HUES64 (cell line): Measurements from ENCODE around the gene DOCK4.

Experiments
- H3K27ac ChIP-seq: 2 replicates; pipeline ENCODE4 v1.7.0; 2013; ENCODE audit warnings: low read depth, low read length, inconsistent platforms
- H3K27me3 ChIP-seq: 2 replicates; pipeline ENCODE4 v1.6.1; 2013; ENCODE audit warnings: mild to moderate bottlenecking, low read length; ENCODE audit not compliant: insufficient read depth
- H3K36me3 ChIP-seq: 2 replicates; pipeline ENCODE4 v1.6.1; 2013; ENCODE audit warnings: mild to moderate bottlenecking, low read length; ENCODE audit not compliant: insufficient read depth
- H3K4me1 ChIP-seq: 2 replicates; pipeline ENCODE4 v1.6.1; 2013; ENCODE audit warnings: mild to moderate bottlenecking, low read length, moderate library complexity; ENCODE audit not compliant: insufficient read depth
- H3K4me3 ChIP-seq: 2 replicates; pipeline ENCODE4 v1.5.1; 2013; ENCODE audit warnings: mild to moderate bottlenecking, low read length, moderate library complexity
- H3K9ac ChIP-seq: 2 replicates; pipeline ENCODE4 v1.6.1; 2013; ENCODE audit warnings: mild to moderate bottlenecking, low read depth, low read length
- H3K9me3 ChIP-seq: 2 replicates; pipeline ENCODE4 v1.6.1; 2013; ENCODE audit warnings: low read depth, low read length; ENCODE audit not compliant: insufficient read depth
- WGBS: fragments of 150-250, 120-280 bp; methylation state at CpG from one replicate; pipeline ENCODE4 v1.1.7; 2013; ENCODE audit warnings: missing lambda C conversion rate; 5-methylcytosine and 5-hydroxymethylcytosine counted together

Gene DOCK4

DNA sequence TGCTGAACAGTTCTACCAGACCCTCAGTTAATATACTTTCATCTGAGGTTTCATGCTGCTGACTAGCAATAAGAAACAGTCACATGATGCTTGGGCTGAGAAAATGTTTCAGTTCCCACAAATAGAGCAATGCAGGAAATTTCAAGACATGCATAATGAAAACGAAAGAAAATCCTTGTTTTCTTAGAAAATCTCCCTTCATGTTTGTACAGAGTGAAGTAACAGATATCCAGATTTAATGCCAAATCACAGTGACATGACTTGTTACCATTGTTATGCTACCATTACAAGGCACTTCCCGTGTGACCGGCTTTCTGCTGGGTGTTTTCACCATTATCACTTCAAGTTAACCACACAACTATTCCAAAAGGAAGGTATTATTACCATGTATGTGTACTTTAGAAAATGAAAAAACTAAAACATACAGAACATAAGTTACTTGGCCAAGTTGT, 121.7 kb downstream of the DOCK4 start:
- H3K4me3 ChIP-seq, result no peak overlapping the region
- 95% methylated on average over 3 of the region's 3 CpGs for WGBS
- H3K27ac ChIP-seq, result no peak overlapping the region
- H3K9me3 ChIP-seq, result no peaks in the 10 kb centered on the region
- no peaks in the 10 kb centered on the region for H3K27me3 ChIP-seq
- H3K4me1 ChIP-seq, result peaks cover 21% of the 10 kb centered on the region
- H3K9ac ChIP-seq, result no peak overlapping the region
- H3K36me3 ChIP-seq, result no peaks in the 10 kb centered on the region

DNA sequence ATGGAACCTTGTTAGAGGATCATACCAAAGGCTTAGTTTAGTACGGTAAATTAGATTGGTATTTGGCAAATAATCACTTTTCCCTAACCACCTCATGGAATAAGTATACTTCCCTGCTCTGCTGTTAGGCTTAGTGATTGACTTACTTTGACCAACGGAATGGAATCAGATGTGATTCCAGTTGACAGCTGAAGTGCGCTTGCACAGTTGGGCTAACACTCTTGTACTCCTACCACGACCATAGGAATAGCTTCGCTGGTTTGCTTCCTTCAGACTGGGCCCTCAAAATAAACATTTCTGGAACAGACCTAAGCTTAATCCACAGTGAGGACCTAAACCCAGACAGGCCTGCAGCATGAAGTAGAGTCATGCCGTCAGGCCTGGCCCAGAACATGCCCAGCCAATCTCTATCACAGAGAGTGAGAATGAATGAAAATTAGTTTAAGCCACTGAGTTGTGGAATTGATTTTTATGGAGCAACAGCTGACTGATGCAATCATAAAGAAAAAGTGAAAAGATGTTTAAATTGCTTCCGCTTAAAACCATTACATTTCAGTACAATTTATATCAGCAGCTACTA, 122.3 kb downstream of the DOCK4 start:
- H3K27me3 ChIP-seq, result no peaks in the 10 kb centered on the region
- peaks cover 21% of the 10 kb centered on the region for H3K4me1 ChIP-seq
- no peak overlapping the region for H3K4me3 ChIP-seq
- H3K9ac ChIP-seq, result no peak overlapping the region
- WGBS, result 91% methylated on average over 5 of the region's 7 CpGs
- H3K36me3 ChIP-seq, result no peaks in the 10 kb centered on the region
- no peaks in the 10 kb centered on the region for H3K9me3 ChIP-seq
- H3K27ac ChIP-seq, result no peak overlapping the region

DNA sequence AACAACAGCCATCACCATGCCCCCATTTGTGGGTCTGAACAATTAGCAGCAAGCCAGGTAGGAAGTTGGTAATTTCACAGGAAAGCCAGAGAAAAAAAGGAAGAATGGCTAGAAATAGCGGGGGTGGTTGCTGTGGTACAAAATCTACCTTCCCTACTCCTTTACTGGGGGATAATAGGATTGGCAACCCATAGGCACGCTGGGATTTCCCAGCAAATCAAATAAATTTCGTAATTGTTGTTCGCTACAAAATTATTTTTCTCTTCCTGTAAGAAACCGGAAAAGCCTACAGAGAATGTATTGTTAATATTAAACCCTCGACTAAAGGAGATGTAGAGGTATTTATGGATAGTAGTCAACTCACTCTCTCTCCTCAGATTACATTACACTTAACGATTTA, 123.9 kb downstream of the DOCK4 start:
- 100% methylated on average over 4 of the region's 7 CpGs for WGBS
- no peak overlapping the region for H3K4me3 ChIP-seq
- H3K9me3 ChIP-seq, result no peaks in the 10 kb centered on the region
- H3K27me3 ChIP-seq, result no peaks in the 10 kb centered on the region
- no peak overlapping the region for H3K27ac ChIP-seq
- no peak overlapping the region for H3K9ac ChIP-seq
- peaks cover 21% of the 10 kb centered on the region for H3K4me1 ChIP-seq
- no peaks in the 10 kb centered on the region for H3K36me3 ChIP-seq

DNA sequence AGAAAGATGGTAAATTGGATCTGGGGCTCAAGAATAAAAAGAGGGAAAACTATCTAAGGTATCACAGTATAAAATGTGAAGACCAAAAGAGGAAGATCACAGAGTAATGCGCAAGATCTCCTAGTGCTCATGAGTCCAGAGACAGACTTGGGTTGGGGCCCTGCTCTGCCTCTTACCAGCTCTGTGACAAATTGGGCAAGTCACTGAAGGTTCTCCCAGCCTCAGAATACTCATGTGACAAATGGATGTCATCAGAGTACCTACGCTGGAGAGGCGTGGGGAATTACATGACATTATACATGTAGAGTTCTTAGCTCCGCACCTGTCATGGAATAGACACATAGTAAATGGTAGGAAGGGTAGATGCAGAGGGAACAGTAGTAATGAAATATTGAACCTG, 124.4 kb downstream of the DOCK4 start:
- 98% methylated on average over 4 of the region's 4 CpGs for WGBS
- H3K9ac ChIP-seq, result no peak overlapping the region
- H3K9me3 ChIP-seq, result no peaks in the 10 kb centered on the region
- no peaks in the 10 kb centered on the region for H3K36me3 ChIP-seq
- H3K4me3 ChIP-seq, result no peak overlapping the region
- H3K4me1 ChIP-seq, result peaks cover 21% of the 10 kb centered on the region
- no peaks in the 10 kb centered on the region for H3K27me3 ChIP-seq
- H3K27ac ChIP-seq, result no peak overlapping the region

DNA sequence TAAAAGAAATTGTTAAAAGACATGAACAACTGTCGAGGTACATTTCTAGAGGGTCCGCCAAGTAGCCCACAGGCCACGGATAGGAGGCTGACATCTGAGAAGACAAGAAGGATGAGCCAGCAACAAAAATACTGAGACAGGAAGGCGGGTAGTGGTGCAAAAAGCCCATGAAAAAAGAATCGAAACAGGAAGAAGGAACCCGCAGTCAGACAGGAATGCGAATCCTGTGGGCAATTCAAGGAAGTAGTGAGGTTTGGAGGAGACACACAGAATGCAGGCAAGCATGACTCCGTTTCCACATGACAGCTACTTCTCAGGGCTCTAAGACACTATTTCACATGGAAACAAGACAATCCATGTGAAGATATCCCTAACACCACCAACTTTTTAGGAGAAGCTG, 125.2 kb downstream of the DOCK4 start:
- Histone ChIP-seq H3K4me3 (no peak overlapping the region), H3K4me1 (peaks cover 21% of the 10 kb centered on the region), H3K9ac (no peak overlapping the region), H3K27me3 (no peaks in the 10 kb centered on the region), H3K36me3 (no peaks in the 10 kb centered on the region), H3K27ac (no peak overlapping the region), H3K9me3 (no peaks in the 10 kb centered on the region)
- WGBS, result 84% methylated on average over 8 of the region's 8 CpGs

DNA sequence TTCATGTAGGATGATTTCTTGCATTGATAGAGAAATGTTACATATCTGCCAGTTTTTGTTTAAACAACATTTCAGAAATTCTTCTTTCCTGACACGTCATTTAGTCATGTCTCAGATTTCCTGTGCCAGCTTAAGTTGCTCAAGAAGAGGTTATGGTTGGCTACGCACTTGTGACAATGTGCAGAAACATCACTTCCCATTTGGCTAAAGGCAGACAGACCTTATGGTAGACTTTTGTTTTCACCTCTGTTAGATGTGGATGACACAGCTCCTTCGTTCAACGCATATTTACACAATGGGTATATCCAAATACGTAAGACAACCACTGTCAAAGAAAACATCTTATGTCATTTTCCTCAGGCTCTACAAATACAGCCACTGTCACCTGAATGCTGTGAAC, 125.8 kb downstream of the DOCK4 start:
- Histone ChIP-seq H3K27me3 (no peaks in the 10 kb centered on the region), H3K27ac (no peak overlapping the region), H3K9me3 (no peaks in the 10 kb centered on the region), H3K4me3 (no peak overlapping the region), H3K36me3 (no peaks in the 10 kb centered on the region), H3K9ac (no peak overlapping the region), H3K4me1 (peaks cover 21% of the 10 kb centered on the region)
- 90% methylated on average over 5 of the region's 5 CpGs for WGBS

DNA sequence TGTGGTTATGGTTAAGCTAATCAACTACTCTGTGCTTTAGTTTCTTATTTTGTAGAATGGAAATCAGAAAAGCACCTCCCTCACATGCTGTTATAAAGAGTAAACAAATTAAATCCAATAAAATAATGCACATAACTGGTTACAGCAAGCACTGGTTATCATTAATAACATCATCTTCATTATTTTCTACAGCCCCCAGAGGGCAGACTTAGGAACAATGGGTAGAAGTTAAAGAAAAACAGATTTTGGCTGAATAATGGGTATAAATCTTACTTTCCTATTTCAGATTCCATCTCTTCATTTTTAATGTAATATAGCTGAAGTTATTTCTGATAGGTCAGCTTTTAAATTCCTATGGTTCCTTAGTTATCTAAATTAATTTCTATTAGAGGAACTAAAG, 126.5 kb downstream of the DOCK4 start:
- Histone ChIP-seq H3K27me3 (no peaks in the 10 kb centered on the region), H3K27ac (no peak overlapping the region), H3K36me3 (no peaks in the 10 kb centered on the region), H3K9ac (no peak overlapping the region), H3K4me3 (no peak overlapping the region), H3K4me1 (peaks cover 21% of the 10 kb centered on the region), H3K9me3 (no peaks in the 10 kb centered on the region)

DNA sequence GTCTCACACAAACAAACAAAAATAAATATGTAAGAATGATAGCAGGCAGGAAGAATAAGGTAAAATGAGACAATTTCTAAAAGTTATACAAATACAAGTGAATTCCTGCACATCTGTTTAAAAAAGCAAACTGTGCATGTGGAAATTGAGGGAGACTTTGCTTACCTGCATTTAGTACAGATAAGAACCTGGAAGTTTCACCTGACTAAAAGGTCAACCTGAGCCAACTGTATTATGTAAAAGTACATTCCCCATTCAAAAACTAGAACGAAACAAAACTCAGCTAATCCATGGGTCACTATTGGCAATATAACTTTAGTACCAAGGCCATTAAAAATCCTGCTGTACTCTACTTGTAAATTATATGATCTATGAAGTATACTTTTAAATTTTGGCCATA, 127.1 kb downstream of the DOCK4 start:
- Histone ChIP-seq H3K36me3 (no peaks in the 10 kb centered on the region), H3K9ac (no peak overlapping the region), H3K9me3 (no peaks in the 10 kb centered on the region), H3K4me1 (peaks cover 21% of the 10 kb centered on the region), H3K27ac (no peak overlapping the region), H3K4me3 (no peak overlapping the region), H3K27me3 (no peaks in the 10 kb centered on the region)
- WGBS, result 86% methylated on average over 1 of the region's 1 CpG

DNA sequence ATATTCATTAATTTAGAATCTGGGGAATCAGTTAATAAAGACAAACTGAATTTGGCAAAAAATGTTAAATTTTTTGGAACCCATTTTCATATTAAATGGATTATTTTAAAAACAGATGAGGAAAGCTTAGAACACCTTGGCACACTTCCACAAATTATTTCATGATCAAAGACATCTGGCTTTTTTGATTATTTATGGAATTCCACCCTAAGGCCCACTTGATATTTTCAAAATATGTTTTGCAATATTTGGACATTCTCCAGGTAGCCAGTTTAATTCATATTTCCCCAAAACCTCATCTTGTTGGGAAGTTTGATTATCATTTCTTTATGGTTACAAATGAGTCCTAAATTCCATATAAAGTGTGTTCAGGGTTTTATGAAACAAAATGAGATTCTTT, 129.9 kb downstream of the DOCK4 start:
- H3K4me3 ChIP-seq, result no peak overlapping the region
- H3K9ac ChIP-seq, result no peak overlapping the region
- H3K36me3 ChIP-seq, result no peaks in the 10 kb centered on the region
- H3K9me3 ChIP-seq, result no peaks in the 10 kb centered on the region
- H3K27me3 ChIP-seq, result no peaks in the 10 kb centered on the region
- H3K27ac ChIP-seq, result no peak overlapping the region
- H3K4me1 ChIP-seq, result peaks cover 11% of the 10 kb centered on the region

DNA sequence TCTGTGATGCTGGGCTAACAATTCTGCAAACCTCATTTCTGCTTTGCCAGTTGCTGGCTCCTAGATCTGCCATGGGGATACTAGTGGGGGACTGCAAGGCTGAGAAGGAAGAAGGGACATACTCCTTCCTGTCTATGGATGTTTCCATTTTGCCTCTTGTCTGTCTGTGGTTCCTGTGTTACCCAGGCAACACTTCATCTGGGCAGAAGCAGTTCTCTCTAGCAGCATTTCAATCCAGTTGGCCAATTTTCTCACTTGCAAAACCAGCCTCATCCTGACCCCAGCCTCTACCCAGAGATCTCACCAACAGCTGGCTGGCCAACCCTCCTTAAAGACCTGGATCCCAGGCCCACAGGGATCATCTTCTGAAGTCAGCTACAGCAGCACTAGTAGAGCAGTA, 131.7 kb downstream of the DOCK4 start:
- Histone ChIP-seq H3K27ac (no peak overlapping the region), H3K9ac (no peak overlapping the region), H3K27me3 (no peaks in the 10 kb centered on the region), H3K36me3 (no peaks in the 10 kb centered on the region), H3K4me3 (no peak overlapping the region), H3K4me1 (no peaks in the 10 kb centered on the region; the same call in 1 of the 2 replicates), H3K9me3 (no peaks in the 10 kb centered on the region)

DNA sequence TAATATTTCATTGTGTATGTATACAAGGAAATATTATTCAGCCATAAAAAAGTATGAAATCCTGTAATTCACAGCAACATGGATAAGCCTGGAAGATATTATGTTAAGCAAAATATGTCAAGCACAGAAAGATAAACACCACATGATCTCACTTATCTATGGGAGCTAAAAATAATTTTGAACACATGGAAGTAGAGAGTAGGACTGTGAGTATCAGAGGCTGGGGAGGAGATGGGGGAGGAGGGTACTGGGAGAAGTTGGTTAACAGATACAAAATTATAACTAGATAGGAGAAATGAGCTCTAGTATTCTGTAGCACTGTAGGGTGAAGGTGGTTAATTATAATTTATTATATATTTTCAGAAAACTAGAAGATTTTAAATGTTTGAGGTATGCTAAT, 132.7 kb downstream of the DOCK4 start:
- H3K4me3 ChIP-seq, result no peak overlapping the region
- no peak overlapping the region for H3K27ac ChIP-seq
- no peak overlapping the region for H3K9ac ChIP-seq
- no peaks in the 10 kb centered on the region for H3K27me3 ChIP-seq
- H3K36me3 ChIP-seq, result no peaks in the 10 kb centered on the region
- no peaks in the 10 kb centered on the region; the same call in 1 of the 2 replicates for H3K4me1 ChIP-seq
- no peaks in the 10 kb centered on the region for H3K9me3 ChIP-seq

DNA sequence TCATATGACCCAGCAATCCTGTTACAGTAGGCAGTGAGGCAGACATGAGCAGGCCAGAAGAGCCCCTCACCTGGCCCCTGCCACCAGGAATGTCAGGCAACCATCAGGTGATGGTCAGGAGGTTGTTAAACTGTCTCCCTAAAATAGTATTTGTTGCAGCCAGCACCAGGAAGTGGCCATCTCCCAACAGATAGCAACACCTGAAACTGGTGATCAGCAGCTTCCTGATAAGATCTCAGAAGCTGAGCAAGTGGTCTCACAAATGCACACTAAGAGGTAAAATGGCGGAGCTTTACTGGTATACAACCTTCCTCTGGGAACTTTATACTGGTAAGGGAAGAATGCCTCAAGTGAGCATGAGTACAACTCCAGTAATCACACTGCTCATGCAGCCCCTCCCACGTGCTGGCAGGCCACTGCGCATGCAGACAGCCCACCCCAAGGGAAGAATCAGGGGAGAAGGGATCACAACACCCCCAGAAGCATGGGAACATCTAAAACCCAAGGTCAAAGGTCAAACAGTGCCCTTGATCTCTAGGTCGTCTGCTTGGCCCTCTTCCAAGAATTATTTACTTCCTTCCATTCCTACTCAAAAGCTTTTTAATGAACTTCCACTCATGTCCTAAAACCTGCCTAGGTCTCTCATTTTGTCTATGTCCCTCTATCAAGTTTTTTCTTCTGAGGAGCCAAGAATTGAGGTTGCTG, 133.5 kb downstream of the DOCK4 start:
- Histone ChIP-seq H3K4me3 (no peak overlapping the region), H3K27me3 (no peaks in the 10 kb centered on the region), H3K36me3 (no peaks in the 10 kb centered on the region), H3K4me1 (no peaks in the 10 kb centered on the region; the same call in none of the 2 replicates), H3K9me3 (no peaks in the 10 kb centered on the region), H3K27ac (no peak overlapping the region), H3K9ac (no peak overlapping the region)
- whole genome bisulfite sequencing, result 82% methylated on average over 4 of the region's 4 CpGs
